Cardiac muscle cell (in vitro differentiated cells and primary cell): Measurements from ENCODE around the gene AADAT. TPM values are rescaled to one million over a fixed set of nuclear protein-coding genes. Genes with fewer than 3 reads are reported as not detected.

Source experiments
- DNase-seq, 2 donors: peaks; one replicate each; pipeline versions ENCODE4 v3.0.0 to v3.0.0-alpha.2; 2010 to 2017; ENCODE audit warnings: low read depth in 1 of 2, low spot score in 1 of 2
- H3K27ac ChIP-seq: fragments of 200-600 bp; sonication (generic); 2 replicates; pipeline ENCODE4 v1.5.1; 2016
- H3K27me3 ChIP-seq: fragments of 200-600 bp; sonication (generic); 2 replicates; pipeline ENCODE4 v1.6.0; 2016; ENCODE audit warnings: control low read depth
- H3K36me3 ChIP-seq: fragments of 200-600 bp; sonication (generic); 2 replicates; pipeline ENCODE4 v1.5.1; 2016; ENCODE audit warnings: control low read depth
- H3K4me1 ChIP-seq: fragments of 200-600 bp; sonication (generic); 2 replicates; pipeline ENCODE4 v1.8.1; 2017; ENCODE audit warnings: low read depth, mild to moderate bottlenecking, mixed run types
- H3K4me3 ChIP-seq: fragments of 200-600 bp; sonication (generic); 2 replicates; pipeline ENCODE4 v1.5.1; 2016; ENCODE audit warnings: mild to moderate bottlenecking
- H3K9me3 ChIP-seq: fragments of 200-600 bp; sonication (generic); 2 replicates; pipeline ENCODE4 v1.5.1; 2017; ENCODE audit warnings: low read depth, mild to moderate bottlenecking, control low read depth
- polyA plus RNA-seq: library from polyadenylated mRNA; unstranded; fragments of >200 nt; fragmentation: Nextera tagmentation; extraction: Ambion mirVana; gene quantifications from 2 replicates; pipeline ENCODE4 v1.2.1, GENCODE V29; 2016
- total RNA-seq: library from RNA; depleted of rRNA; stranded (reverse); fragments of >200 nt; gene quantifications from 2 replicates; pipeline ENCODE4 v1.2.3, GENCODE V29; 2016
- TF ChIP-seq, protein P1 (sequence below): IDR thresholded peaks from 2 replicates; pipeline ENCODE4 v1.5.1; 2012; ENCODE audit warnings: low read depth, mild to moderate bottlenecking, low read length

The AADAT gene
- total and polyA plus RNA-seq, 2 experiments from 2014 or later = 10.2 to 19.6 TPM

DNA sequence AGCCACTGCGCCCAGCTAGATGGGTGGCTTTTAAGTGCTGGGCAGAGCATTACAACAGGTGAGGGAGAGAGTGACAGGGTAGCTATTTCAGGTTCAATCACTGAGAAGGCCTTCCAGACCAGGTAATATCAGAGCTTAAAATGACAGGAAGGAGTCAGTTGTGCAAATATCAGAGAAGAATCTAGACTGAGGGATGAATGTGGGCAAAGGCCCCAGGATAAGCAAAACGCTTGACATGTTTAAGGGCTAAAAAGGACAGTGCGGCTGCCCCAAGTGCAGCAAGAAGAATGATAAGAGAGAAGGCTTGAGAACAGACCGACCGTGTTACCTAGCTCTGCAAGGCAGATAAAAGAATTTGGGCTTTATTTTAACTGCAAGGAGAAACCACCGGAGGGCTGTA lies 18.6 kb downstream of the AADAT start:
- DNase-seq = no peak

DNA sequence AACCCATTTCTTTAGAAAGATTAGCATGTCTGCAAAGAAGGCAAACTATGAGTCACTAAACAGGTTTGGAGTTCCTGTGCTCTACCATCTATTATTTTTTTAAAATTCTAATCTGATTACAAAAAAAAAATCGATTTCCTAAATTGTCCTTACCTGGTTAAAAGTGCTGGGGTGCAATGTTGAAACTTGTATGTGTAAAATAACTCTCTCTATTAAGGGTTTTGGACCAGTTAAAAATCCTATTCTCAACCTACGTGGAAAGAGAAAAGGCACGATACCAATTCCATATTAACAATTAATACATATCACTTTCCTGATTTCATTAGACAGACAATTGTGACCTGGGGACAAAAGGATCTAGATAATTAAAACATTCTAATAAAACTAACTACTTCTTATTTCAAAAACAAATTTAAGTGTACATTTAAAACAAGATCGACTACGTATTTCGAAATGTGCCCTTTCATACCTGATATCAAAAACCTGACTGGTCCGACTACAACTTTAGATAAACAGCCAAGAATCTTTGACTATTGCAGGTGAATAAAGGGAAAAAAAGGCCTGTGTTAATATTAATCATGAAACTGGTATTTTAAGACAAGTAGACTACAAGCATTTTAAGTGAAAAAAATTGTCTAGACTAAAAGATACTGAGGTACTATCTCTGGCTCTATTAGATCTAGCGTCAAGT lies 21.2 kb downstream of the AADAT start:
- Histone ChIP-seq H3K9me3 (no peaks in the 10 kb centered on the region), H3K4me3 (no peak overlapping the region), H3K27me3 (no peaks in the 10 kb centered on the region), H3K27ac (no peak overlapping the region), H3K4me1 (no peaks in the 10 kb centered on the region), H3K36me3 (peaks cover 15% of the 10 kb centered on the region)
- DNase-seq = no peak
- TF ChIP-seq, protein P1, sequence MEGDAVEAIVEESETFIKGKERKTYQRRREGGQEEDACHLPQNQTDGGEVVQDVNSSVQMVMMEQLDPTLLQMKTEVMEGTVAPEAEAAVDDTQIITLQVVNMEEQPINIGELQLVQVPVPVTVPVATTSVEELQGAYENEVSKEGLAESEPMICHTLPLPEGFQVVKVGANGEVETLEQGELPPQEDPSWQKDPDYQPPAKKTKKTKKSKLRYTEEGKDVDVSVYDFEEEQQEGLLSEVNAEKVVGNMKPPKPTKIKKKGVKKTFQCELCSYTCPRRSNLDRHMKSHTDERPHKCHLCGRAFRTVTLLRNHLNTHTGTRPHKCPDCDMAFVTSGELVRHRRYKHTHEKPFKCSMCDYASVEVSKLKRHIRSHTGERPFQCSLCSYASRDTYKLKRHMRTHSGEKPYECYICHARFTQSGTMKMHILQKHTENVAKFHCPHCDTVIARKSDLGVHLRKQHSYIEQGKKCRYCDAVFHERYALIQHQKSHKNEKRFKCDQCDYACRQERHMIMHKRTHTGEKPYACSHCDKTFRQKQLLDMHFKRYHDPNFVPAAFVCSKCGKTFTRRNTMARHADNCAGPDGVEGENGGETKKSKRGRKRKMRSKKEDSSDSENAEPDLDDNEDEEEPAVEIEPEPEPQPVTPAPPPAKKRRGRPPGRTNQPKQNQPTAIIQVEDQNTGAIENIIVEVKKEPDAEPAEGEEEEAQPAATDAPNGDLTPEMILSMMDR = no peak

More for the DNA sequence above, 18.6 kb downstream of the AADAT start:
- no peak overlapping the region for H3K27ac ChIP-seq
- H3K9me3 ChIP-seq = no peaks in the 10 kb centered on the region
- no peak overlapping the region for H3K4me3 ChIP-seq
- no peaks in the 10 kb centered on the region for H3K4me1 ChIP-seq
- TF ChIP-seq, protein P1 = no peak
- H3K27me3 ChIP-seq = no peaks in the 10 kb centered on the region
- H3K36me3 ChIP-seq = peaks cover 13% of the 10 kb centered on the region

DNA sequence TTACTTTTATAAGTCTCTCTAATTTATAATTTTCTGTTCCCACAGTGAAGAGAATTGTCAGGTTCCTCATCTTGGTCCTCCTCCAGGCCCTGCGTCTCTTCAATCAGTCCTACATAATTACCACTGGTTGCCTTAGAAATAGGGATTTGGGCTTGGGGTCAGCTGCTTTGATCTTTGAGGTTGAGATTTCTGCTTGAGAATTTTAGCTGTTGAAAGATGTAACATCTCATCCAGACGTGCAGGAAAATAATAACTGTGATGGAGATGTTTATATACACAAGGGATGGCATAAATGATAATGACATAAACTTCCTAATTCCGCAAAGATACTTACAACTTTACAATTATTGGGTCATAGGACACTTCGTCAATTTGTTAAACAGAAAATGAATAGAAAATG lies 30.3 kb downstream of the AADAT start:
- TF ChIP-seq, protein P1 = no peak
- Histone ChIP-seq H3K36me3 (peaks cover 15% of the 10 kb centered on the region), H3K4me3 (no peak overlapping the region), H3K9me3 (no peaks in the 10 kb centered on the region), H3K4me1 (no peaks in the 10 kb centered on the region), H3K27me3 (no peaks in the 10 kb centered on the region), H3K27ac (no peak overlapping the region)
- DNase-seq = no peak

DNA sequence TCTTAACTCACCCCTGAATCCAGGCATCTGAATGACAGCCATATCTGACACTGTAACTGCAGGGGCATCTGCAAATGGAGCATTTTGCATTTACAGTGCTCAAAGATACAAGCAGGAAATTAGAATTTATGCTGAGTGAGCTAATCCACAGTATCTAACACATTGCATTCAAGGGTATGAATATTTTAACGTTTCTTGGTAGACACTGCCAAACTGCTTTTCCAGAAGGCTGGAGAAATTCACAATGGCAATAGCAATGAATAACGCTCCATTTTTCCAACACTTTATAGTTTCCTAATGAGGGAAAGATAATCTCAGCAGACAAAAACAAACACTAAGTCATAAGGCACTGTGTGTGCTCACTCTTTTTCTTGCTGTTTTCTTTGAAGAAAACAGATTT lies 30.9 kb downstream of the AADAT start:
- H3K27ac ChIP-seq = no peak overlapping the region
- peaks cover 15% of the 10 kb centered on the region for H3K36me3 ChIP-seq
- no peak for DNase-seq
- H3K4me1 ChIP-seq = no peaks in the 10 kb centered on the region
- no peaks in the 10 kb centered on the region for H3K9me3 ChIP-seq
- no peaks in the 10 kb centered on the region for H3K27me3 ChIP-seq
- no peak overlapping the region for H3K4me3 ChIP-seq
- TF ChIP-seq, protein P1 = no peak

DNA sequence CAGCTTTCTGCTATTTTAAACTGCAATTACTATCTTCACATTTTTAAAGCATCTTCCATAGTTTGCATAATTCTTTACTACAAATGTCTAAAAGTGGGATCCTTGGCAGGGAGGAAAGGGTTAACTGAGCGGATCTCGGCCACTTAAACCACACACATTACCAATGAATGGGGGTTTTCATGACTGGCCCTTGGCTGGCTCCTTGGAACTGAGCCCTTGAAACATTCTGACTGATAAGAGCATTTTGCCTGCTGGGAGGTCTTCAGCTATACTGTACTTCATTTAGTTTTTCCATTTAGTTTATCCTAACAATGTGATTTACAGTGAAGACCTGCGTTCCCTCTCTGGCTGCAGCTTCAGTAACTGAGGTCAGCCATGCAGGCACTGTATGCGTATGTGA lies 31.9 kb downstream of the AADAT start:
- no peaks in the 10 kb centered on the region for H3K9me3 ChIP-seq
- peaks cover 15% of the 10 kb centered on the region for H3K36me3 ChIP-seq
- H3K27ac ChIP-seq = no peak overlapping the region
- DNase-seq = peak; percentile 7 to 42
- TF ChIP-seq, protein P1 = no peak
- H3K27me3 ChIP-seq = no peaks in the 10 kb centered on the region
- H3K4me1 ChIP-seq = no peaks in the 10 kb centered on the region
- H3K4me3 ChIP-seq = no peak overlapping the region
